Measurements from ENCODE around the gene EPHB2. TPM values are rescaled to one million over a fixed set of nuclear protein-coding genes. Genes with fewer than 3 reads are reported as not detected.

EPHB2 gene
- total and polyA plus RNA-seq, 7 donors: 1.2 to 38.6 (median 3.0) TPM

GRCh38 chr1:22815043-22815365 lies 104.4 kb downstream of the EPHB2 start:
- TF ChIP-seq CTCF (IDR thresholded peaks at IDR 0.05): no peak
- TF ChIP-seq POLR2AphosphoS5 (IDR thresholded peaks at IDR 0.05): no peak
- TF ChIP-seq EP300 (IDR thresholded peaks at IDR 0.05): no peak
- TF ChIP-seq POLR2A (IDR thresholded peaks at IDR 0.05): no peak
- intact Hi-C loops (cut with DNase I): no loop called here
- H3K36me3 ChIP-seq: no peaks in the 10 kb centered on the region
- no peak overlapping the region for H3K4me3 ChIP-seq
- H3K27me3 ChIP-seq: no peaks in the 10 kb centered on the region
- peaks cover 0 to 30% (median 25%) of the 10 kb centered on the region in 4 donors for H3K4me1 ChIP-seq
- H3K27ac ChIP-seq: peak overlapping the region in 3 of 4 donors; percentile 81 to 82 (median 82)
- H3K9me3 ChIP-seq: no peaks in the 10 kb centered on the region
- no peak for DNase-seq
- WGBS, 2 donors: 88 to 89% methylated on average over 5 of the region's 5 CpGs

- intact Hi-C loops (cut with DNase I): no loop called here
Observed at GRCh38 chr1:22815421-22816066, 104.9 kb downstream of the EPHB2 start.

GRCh38 chr1:22816067-22816775 lies 105.6 kb downstream of the EPHB2 start:
- Histone ChIP-seq H3K36me3 (no peaks in the 10 kb centered on the region), H3K27ac (peak overlapping the region in 3 of 4 donors; percentile 81 to 82 (median 82)), H3K27me3 (no peaks in the 10 kb centered on the region), H3K4me3 (no peak overlapping the region), H3K9me3 (no peaks in the 10 kb centered on the region), H3K4me1 (peaks cover 0 to 30% (median 25%) of the 10 kb centered on the region in 4 donors)
- no peak for DNase-seq
- TF ChIP-seq CTCF (IDR thresholded peaks at IDR 0.05) (no peak), EP300 (IDR thresholded peaks at IDR 0.05) (no peak), POLR2A (IDR thresholded peaks at IDR 0.05) (no peak), POLR2AphosphoS5 (IDR thresholded peaks at IDR 0.05) (no peak)
- intact Hi-C loops (cut with DNase I): no loop called here
- 78 to 83% methylated on average over 9 of the region's 9 CpGs for WGBS, 2 donors

More at GRCh38 chr1:22815421-22816066, 104.9 kb downstream of the EPHB2 start:
- 65 to 67% methylated on average over 12 of the region's 12 CpGs for WGBS, 2 donors
- no peaks in the 10 kb centered on the region for H3K36me3 ChIP-seq
- no peaks in the 10 kb centered on the region for H3K27me3 ChIP-seq
- H3K4me3 ChIP-seq: no peak overlapping the region
- peak overlapping the region in 3 of 4 donors; percentile 81 to 82 (median 82) for H3K27ac ChIP-seq
- no peak for DNase-seq
- no peaks in the 10 kb centered on the region for H3K9me3 ChIP-seq
- TF ChIP-seq CTCF (IDR thresholded peaks at IDR 0.05): no peak
- TF ChIP-seq POLR2A (IDR thresholded peaks at IDR 0.05): no peak
- no peak for TF ChIP-seq POLR2AphosphoS5 (IDR thresholded peaks at IDR 0.05)
- no peak for TF ChIP-seq EP300 (IDR thresholded peaks at IDR 0.05)
- H3K4me1 ChIP-seq: peaks cover 0 to 30% (median 25%) of the 10 kb centered on the region in 4 donors

GRCh38 chr1:22816803-22817202 lies 106.2 kb downstream of the EPHB2 start:
- Histone ChIP-seq H3K27me3 (no peaks in the 10 kb centered on the region), H3K36me3 (no peaks in the 10 kb centered on the region), H3K4me1 (peaks cover 0 to 30% (median 25%) of the 10 kb centered on the region in 4 donors), H3K9me3 (no peaks in the 10 kb centered on the region), H3K27ac (peak overlapping the region in 1 of 4 donors; percentile 82), H3K4me3 (no peak overlapping the region)
- intact Hi-C loops (cut with DNase I): no loop called here
- 89% methylated on average over 5 of the region's 5 CpGs for WGBS, 2 donors
- TF ChIP-seq CTCF (IDR thresholded peaks at IDR 0.05): no peak
- TF ChIP-seq POLR2AphosphoS5 (IDR thresholded peaks at IDR 0.05): no peak
- no peak for TF ChIP-seq POLR2A (IDR thresholded peaks at IDR 0.05)
- TF ChIP-seq EP300 (IDR thresholded peaks at IDR 0.05): no peak
- DNase-seq: no peak

Data from sigmoid colon (tissue), 7 donors.